SK-N-MC (cell line): ENCODE measurements around the gene ANKRD11.

ENCODE experiments used
- EZH2 ChIP-seq: fragments of 200-600 bp; sonication (generic); IDR thresholded peaks from one replicate; pipeline ENCODE4 v1.6.1; 2017; ENCODE audit warnings: antibody characterized with exemption
- POLR2AphosphoS5 ChIP-seq: IDR thresholded peaks from 2 replicates; pipeline ENCODE4 v1.6.1; 2012; ENCODE audit warnings: mild to moderate bottlenecking, low read depth, low read length, borderline replicate concordance

DNA sequence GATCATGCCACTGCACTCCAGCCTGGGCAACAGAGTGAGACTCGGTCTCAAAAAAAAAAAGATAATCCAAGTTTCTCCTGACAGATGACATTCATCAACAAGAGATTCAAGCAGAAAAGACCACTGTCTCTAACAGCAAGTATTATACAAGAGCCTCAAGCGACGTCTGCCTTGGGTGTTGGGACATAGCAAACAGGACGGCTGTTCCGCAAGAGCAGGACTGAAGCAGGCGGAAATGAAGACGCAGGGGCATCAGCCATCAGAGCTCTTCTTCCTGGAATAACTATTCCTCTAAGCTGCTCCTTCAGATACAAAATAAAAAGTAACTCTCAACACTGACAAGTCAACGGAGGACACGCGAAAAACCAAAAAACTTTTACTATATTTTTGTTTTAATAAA, 54.0 kb downstream of the ANKRD11 start:
- no peak for TF ChIP-seq EZH2
- no peak for TF ChIP-seq POLR2AphosphoS5
